ENCODE measurements around the gene USP12.
"Not testable (repeated sequence)": the region's sequence is repeated elsewhere in the genome, so short reads cannot be mapped to it uniquely, and the experiment has no call there.

USP12 gene

DNA sequence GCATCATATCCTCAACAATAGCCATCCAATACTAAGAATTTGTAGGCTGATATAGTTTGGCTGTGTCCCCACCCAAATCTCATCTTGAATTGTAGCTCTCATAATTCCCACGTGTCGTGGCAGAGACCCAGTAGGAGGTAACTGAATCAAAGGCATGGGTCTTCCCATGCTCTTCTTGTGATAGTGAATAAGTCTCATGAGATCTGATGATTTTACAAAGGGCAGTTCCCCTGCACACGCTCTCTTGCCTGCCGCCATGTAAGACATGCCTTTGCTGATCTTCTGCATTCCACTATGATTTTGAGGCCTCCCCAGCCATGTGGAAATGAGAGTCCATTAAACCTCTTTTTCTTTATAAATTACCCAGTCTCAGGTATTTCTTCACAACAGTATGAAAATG is 48.2 kb downstream of the USP12 start:
- DNase-seq, result not testable (repeated sequence)

DNA sequence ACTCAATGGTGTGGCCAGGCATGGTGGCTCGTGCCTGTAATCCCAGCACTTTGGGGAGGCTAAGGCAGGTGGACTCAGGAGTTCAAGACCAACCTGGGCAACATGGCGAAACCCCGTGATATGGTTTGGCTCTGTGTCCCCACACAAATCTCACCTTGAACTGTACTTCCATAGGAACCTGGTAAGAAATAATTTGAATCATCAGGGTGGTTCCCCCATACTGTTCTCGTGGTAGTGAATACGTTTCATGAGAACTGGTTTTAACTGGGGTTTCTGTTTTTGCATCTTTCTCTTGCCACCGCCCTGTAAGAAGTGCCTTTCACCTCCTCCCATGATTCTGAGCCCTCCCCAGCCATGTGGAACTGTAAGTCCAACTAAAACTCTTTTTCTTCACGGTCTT is 49.6 kb downstream of the USP12 start:
- DNase-seq, result no peak

DNA sequence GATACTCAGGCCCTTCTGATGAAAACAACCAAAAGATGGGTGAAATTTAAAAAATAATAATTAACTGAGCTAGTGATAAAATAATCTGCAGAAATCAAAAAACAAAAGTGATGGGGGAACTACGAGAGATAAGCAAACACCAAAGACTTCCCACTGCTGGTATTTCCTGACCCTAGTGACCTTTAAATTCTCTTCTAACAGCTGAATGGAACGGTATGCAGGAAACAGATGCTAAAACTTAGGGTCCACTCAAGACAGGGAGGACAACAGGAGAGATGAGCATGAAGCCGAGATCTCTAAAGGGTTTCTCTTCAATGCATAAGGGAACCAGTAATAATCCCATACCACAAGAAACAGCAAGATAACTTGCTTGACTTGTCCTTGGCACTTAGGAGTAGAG is 50.8 kb downstream of the USP12 start:
- DNase-seq, result no peak

DNA sequence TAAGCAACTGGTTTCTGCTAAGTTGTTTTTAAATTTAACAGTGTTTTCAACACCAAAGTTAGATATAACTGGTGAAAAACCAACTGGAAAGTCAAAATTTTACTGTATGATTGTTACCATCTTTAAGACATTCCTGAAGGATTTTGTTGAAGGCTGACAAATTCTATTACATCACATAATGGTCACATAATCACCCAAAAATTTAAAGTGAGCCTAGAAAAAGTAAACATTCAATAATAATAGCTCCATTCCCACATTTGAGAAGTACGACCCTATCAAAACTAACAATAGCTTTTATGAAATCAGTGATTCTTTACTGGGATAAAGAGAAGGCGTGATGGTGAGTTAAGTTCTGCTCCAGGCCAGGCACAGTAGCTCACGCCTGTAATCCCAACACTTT is 51.6 kb downstream of the USP12 start:
- DNase-seq, result no peak

DNA sequence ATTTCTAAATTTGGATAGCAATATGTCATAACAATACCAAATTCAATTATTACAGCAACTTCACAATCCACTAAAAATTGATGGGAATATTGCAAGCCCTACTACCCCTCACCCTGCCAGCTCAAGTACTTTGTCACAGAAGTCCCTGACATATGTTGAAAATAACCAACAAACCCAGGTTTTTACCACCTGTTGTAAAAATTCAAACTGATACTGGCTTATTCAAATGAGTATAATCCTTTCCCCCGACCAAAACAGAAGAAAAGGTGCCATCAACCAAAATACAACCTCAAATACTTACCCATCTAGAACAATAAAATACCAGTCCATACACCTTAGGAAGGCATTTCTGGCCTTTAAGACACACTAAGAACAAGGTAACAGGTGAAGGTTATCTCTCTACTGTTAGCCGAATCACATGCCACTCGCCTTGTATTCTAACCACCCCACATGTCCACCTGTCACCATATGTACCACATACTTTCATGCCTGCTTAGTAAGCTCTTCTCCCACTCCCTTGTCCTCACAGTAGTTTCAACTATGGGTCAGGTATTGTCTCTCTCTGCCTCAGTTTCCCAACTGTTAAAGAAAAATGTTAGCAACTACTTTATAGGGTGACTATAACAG is 53.1 kb downstream of the USP12 start:
- no peak for DNase-seq

DNA sequence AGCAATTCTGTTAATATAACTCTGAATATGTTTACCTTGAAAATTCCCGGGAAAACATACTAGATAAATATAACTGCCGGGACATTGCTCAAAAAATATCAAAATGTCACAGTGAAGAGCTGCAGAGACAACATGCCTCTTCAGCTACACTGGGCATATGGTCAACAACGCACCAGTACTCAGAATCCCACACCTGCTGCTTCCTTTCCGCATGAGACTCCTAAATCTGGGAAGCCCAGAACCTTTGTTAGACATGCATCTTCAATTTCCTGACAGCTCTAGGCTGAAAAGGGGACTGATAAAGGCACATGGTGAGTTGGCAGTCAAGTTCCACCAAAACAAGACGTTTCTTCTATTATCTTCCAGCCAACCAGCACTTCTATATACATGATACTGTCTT is 53.7 kb downstream of the USP12 start:
- no peak for DNase-seq

DNA sequence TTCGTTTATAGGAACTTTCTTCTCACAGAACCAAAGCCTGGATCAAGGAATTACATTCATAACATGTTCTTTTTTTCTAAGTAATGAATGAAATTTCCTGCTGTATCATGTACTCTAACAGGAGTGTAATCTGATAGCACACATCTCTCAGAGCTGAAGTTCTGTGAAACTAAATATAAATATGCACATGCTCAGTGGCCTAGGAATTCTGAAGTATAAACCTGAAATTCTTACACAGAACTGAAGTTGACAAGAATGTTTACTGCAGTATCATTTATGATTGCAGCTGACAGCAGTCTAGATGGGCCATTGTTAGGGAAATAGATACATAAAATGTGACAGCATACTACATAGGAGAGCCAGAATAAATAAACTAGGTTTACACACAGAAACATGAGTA is 54.5 kb downstream of the USP12 start:
- DNase-seq, result no peak

DNA sequence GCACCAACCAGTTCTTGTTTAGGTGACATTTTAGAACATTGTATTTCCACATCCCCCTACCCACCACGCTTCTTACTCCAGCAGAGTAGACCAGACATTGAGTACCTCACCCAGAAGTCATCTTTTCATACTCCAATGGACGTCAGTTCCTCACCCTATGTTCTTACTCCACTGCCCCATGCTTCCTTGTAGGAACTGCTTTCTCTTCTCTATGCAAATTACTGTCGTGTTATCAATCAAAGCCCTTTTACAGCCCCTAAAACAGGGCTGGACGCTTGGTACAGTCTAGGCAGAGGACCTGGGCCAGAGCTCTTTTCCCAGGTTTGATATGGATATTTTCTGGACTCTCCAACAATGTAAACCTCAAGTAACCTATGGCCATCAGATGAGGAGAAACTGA is 58.2 kb downstream of the USP12 start:
- no peak for DNase-seq

DNA sequence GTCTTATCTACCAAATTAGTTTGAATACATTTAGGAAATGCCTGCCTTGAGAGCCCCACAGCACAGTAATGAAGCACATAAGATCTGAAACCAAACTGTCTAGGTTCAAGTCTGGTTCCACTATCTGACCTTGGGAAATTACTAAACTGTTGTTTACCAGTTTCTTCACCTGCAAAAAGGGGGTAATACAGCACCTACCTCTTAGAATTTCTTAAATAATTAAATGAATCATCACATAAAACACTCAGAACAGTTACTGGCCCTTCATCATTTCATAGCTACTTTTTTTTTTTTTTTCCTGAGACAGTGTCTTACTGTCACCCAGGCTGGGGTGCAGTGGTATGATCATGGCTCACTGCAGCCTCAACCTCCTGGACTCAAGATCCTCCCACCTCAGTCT is 59.6 kb downstream of the USP12 start:
- no peak for DNase-seq

DNA sequence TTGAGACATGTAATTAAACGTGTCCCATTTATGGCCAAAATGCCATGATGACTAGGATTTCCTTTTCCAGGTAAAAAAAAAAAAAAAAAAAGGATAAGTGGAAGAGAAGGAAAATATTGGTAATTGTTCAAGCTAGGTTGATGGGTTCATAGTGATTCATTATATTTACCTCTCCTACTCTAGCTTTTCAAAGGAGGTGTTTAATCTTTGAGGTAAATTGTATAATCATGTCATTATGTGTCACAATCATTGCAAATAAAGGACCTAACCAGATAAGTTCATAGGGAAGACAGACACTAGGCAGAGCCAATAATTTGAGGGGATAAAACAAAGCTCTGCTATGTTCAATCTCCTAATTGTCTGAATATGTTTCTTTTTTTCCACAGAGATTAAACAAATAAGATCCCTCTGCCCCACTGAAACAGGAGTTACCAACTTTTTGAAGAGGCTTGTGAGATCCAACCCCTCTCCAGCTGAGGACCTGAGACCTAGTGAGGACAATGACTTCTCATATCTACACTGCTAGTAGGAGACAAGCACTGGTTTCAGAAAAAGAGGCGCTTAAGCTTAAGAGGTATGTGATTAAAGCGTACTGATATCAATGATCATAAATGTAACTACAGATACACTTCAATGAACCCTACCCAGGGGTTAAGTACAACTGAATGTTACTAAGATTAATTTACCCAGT is 61.4 kb downstream of the USP12 start:
- no peak for DNase-seq

DNA sequence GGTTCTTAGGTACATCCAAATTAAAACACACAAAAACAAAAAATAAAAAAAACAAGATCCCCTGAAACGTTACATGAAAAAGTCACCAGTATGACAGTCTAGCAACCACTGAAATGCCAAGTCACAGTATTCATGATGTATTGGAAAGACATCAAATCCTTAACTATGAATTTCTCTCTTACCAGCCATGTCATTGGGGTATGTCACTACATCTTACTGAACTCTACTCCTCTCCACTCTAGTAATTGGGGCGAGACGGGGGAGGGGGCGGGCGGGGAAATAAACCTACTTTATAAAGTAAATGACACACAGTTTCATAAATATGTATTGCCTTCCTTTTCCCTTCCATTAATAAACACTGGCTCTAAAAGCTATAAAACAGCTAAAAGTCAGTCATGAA is 65.5 kb downstream of the USP12 start:
- DNase-seq, result no peak

DNA sequence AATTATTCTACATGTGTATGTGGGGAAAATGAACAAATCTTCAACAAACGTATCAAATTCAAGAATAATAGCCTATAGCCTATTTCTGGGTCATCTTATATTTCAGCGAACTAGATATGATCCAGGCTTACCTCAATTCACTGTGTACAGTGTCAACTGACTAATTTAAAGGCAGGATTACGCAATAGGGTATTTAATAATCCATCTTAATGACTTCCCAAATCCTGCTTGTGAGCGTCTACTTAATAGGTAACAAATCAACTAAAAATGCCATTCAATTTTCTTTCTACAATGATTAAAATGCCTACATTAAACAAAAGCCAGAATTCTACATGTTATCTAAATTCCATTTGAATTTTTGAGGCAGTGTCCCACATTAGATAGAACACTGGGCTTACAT is 67.0 kb downstream of the USP12 start:
- DNase-seq, result no peak

DNA sequence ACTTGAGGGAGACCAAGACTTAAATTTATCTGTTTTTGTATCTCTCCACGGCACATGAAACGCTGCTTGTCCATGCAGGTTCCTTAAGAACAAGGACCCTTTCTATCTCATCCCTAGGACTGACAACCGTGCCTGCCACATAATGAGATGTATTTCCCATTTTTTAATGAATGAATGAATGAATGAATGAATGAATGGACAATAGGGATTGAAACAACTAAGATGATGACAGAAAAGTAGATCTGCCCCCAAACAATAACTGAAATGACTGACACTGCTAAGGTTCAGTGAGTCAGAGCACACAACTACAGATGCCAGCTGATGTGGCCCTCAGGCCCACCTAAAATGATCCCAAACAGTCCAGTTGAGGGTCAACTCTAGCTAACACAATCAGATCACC is 69.8 kb downstream of the USP12 start:
- DNase-seq, result no peak

DNA sequence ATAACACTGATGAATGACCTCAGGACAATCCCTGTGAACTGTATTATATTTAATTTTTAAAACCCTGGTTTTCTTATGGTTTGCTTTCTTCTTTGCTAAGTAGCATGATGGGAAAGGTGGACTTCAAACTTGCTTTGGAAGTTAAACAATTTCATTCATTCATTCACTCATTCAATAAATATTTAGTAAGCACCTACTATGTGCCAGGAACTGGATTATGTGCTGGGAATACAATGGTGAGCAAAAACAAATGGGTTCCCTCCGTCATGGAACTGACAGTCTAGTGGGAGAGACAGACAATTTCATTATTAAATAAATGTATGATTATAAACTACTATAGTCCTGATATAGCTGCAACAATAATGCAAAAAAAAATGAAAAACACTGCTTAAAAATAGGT is 70.3 kb downstream of the USP12 start:
- no peak for DNase-seq

DNA sequence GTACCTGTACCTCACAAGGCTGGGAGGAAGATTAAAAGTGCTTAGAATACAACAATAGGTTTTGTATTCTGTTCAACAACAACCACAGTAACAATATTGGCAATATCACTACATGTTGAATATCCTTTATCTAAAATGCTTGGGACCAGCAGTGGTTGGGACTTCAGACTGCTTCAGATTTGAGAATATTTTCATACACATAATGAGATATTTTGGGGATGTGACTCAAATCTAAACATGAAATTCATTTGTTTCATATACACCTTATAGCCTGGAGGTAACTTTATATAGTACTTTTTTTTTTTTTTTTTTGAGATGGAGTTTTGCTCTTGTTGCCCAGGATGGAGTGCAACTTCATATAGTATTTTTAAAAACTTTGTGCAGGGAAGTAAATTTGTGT is 73.9 kb downstream of the USP12 start:
- DNase-seq, result no peak

DNA sequence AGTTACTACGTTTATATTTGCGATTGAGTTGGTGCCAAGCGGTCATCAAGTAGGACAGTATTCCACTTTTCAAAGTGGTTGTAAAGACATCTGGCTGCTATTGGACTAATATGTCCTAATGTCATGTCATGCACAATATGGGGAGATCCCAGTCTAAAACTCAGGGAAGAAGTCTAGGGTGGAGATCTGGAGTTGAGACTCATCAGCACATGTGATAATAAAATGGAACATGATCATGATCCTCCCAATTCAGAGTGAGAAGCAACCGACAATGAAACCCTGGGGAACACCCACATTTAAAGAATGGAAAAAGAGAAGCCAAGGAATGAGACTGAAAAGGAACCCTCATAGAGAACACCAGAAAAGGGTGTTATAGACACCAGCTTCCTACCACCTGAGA is 80.2 kb downstream of the USP12 start:
- DNase-seq, result no peak

DNA sequence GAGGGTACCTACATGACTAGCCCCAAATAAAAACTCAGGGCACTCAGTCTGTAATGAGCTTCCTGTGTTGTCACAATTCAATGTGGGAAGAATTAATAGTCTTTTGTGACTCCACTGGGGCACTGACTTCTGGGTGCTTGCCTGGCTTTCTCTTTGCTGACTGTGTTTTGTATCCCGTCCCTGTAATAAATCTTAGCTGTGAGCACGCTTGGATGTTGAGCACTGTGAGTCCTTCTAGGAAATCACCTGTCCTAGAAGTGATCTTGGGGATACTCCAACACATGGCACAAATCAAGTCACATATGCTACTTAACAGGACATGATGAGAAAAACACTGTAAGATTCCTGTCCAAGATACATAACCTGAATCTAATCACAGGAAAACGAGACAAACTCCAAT is 83.0 kb downstream of the USP12 start:
- no peak for DNase-seq

DNA sequence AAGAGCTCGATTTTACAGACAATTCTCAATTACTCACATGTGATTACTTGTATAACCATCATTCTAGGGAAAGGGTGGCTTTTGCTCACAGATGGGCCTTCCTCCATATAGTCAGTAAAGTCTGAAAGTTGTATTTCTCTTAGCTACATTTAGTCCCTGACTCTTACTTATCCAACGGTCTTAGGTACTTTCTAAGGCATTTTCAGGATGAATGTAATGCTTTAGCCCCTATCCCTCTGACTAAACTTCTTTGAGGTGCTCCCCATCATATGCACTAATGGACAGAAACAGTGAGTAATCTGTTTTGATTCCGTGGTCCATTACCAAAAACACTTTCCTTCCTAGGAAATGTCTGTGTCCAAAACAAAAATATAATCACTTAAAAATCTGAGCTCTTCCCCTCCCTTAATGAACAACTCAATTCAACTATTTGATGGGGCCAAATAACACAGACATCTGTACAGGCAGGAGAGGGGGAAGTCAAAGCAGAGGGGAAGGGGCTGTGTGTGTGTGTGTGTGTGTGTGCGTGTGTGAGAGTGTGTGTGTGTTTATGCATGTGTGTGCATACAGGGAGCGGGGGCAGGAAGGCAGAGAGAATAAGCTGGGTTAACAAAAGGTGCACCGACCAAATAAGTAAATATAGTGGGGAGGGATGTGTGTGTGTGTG is 84.9 kb downstream of the USP12 start:
- DNase-seq, result no peak

DNA sequence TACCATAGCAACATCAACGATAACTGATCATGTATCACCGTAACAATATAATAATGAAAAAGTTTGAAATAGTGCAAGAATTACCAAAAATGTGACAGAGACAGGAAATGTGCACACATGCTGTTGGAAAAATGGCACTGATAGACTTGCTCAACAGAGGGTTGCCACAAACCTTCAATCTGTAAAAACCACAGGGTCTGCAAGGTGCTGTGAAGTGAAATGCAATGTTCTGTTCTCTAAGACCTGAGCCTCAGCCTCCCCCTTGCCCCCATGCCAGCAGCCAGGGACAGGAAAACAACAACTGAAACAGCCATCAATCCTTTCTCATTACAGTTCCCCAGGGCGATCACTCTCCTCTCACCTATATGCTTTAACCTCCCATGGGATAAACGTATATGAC is 88.4 kb downstream of the USP12 start:
- no peak for DNase-seq

DNA sequence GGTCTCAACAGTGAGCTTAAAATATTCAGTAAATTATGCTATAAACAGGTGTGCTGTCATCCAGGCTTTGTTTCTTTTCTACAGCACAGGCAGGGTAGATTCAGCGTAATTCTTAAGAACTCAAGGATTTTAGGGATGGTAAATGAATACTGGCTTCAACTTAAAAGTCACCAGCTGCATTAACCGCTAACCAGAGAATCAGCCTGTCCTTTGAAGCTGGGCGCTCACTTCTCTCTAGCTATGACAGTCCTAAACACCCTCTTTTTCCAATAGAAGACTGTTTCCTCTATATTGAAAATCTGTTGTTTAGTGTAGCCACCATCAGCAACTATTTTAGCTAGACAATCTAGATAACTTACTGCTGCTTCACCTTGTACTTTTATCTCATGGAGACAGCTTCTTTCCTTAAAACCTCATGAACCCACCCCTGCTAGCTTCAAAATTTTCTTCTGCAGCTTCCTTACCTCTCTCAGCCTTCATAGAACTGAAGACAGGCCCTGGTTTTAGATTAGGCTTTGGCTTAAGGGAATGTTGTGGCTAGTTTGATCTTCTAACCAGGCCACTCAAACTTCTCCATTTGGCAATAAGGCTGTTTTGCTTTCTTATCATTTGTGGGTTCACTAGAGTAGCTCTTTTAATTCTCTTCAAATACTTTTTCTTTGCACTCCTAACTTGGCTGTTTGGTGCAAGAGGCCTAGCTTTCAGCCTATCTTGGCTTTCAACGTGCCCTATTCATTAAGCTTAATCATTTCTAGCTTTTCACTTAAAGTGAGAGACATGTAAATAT is 89.5 kb downstream of the USP12 start:
- DNase-seq, result no peak

DNA sequence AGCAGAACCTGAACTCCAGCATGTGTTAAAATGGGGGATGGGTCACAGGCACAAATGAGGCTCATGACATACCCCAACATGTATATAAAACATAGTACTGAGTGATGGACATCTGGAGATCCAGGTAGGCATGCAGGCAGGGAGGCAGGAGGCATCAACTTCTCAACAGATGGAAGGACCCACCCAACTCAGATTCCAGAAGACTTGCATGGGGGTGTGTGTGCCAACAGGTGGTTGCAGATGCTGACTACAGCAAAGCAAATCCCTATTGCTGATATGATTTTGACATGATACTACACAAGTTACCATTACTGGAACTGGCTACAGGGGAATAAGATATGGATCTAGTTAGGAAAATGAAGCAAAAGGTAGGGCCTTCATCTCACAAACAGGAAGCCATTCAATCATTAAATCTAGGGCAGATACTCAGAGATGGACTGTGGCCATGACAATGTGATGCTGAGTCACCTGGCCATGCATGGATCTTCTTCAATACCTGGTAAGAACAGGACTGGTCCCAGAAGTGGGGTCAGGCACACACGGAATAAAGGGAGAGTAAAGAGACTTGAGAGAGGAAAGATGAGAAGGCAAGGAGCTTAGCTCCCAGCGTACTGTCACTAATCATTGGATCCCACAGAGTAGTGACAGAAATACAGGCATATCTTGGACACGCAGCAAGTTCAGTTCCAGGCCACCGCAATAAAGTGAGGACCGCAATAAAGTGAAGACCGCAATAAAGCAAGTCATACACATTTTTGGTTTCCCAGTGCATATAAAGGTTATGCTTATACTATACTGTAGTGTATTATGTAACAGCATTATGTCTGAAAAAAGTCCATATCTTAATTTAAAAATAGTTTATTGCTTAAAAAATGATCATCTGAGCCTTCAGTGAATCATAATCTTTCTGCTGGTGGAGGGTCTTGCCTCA is 91.3 kb downstream of the USP12 start:
- DNase-seq, result no peak

DNA sequence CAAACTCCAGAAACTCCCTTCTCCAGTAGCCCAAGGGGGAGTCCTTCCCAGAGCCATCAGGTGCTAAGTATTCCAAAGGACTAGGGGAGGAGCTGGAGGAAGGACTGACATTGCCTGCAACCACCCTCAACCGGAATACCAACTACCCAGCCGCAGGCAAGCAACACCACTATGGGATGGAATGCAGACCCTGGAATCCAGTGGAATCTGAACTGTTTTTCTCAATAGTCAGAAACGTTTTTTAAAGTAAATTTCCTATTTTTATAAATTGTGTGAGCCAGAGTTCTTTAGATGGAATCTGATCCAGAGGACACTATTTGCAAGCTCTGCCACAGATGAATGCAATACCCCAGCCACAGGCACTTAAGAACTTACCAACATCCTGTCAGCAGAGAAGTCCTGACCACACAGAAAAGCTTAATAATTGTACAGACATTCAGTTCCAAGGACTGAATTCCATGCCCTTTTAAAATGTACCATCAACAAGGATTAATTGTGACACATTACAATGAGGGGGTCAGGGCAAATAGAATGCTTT is 92.1 kb downstream of the USP12 start:
- DNase-seq, result peak; percentile 9
